ENCODE measurements around the gene BNIP2. TPM values are rescaled to one million over a fixed set of nuclear protein-coding genes. Genes with fewer than 3 reads are reported as not detected.

BNIP2 gene
- total RNA-seq, 4 donors from 2014 or later: 134 to 261 (median 147) TPM

GRCh38 chr15:59678620-59679019, 10.5 kb downstream of the BNIP2 start:
- no peak for TF ChIP-seq CTCF (IDR thresholded peaks at IDR 0.05)
- TF ChIP-seq POLR2A (IDR thresholded peaks at IDR 0.05): no peak
- Histone ChIP-seq H3K36me3 (peaks cover 0 to 85% (median 0%) of the 10 kb centered on the region in 3 donors), H3K27ac (no peak overlapping the region), H3K4me1 (no peaks in the 10 kb centered on the region), H3K9me3 (no peaks in the 10 kb centered on the region), H3K4me3 (no peak overlapping the region), H3K27me3 (no peaks in the 10 kb centered on the region)
- DNase-seq: no peak

- Histone ChIP-seq H3K4me1 (no peaks in the 10 kb centered on the region), H3K9me3 (no peaks in the 10 kb centered on the region), H3K36me3 (peaks cover 0 to 89% (median 0%) of the 10 kb centered on the region in 3 donors), H3K4me3 (no peak overlapping the region), H3K27me3 (no peaks in the 10 kb centered on the region), H3K27ac (no peak overlapping the region)
- no peak for DNase-seq
- TF ChIP-seq POLR2A (IDR thresholded peaks at IDR 0.05): no peak
- no peak for TF ChIP-seq CTCF (IDR thresholded peaks at IDR 0.05)
Measured at GRCh38 chr15:59678172-59678571, 10.9 kb downstream of the BNIP2 start.

- Histone ChIP-seq H3K36me3 (peaks cover 0 to 100% (median 0%) of the 10 kb centered on the region in 3 donors), H3K4me1 (no peaks in the 10 kb centered on the region), H3K27ac (no peak overlapping the region), H3K27me3 (no peaks in the 10 kb centered on the region), H3K4me3 (no peak overlapping the region), H3K9me3 (no peaks in the 10 kb centered on the region)
- TF ChIP-seq CTCF (IDR thresholded peaks at IDR 0.05) (no peak), POLR2A (IDR thresholded peaks at IDR 0.05) (no peak)
- DNase-seq: no peak
Measured at GRCh38 chr15:59676565-59676964, 12.6 kb downstream of the BNIP2 start.

- Histone ChIP-seq H3K4me1 (no peaks in the 10 kb centered on the region), H3K27ac (no peak overlapping the region), H3K36me3 (peaks cover 0 to 100% (median 0%) of the 10 kb centered on the region in 3 donors), H3K4me3 (no peak overlapping the region), H3K27me3 (no peaks in the 10 kb centered on the region), H3K9me3 (no peaks in the 10 kb centered on the region)
- DNase-seq: no peak
- TF ChIP-seq CTCF (IDR thresholded peaks at IDR 0.05): no peak
- TF ChIP-seq POLR2A (IDR thresholded peaks at IDR 0.05): no peak
Measured at GRCh38 chr15:59674361-59674877, 14.7 kb downstream of the BNIP2 start.

GRCh38 chr15:59668556-59668955, 20.6 kb downstream of the BNIP2 start:
- no peak for DNase-seq
- Histone ChIP-seq H3K4me3 (no peak overlapping the region), H3K27ac (no peak overlapping the region), H3K36me3 (peaks cover 0 to 97% (median 0%) of the 10 kb centered on the region in 3 donors), H3K9me3 (no peaks in the 10 kb centered on the region), H3K27me3 (no peaks in the 10 kb centered on the region), H3K4me1 (no peaks in the 10 kb centered on the region)
- TF ChIP-seq CTCF (IDR thresholded peaks at IDR 0.05) (no peak), POLR2A (IDR thresholded peaks at IDR 0.05) (no peak)

GRCh38 chr15:59662260-59662659, 26.9 kb downstream of the BNIP2 start:
- Histone ChIP-seq H3K4me1 (peaks cover 0 to 10% (median 0%) of the 10 kb centered on the region in 4 donors), H3K27me3 (no peaks in the 10 kb centered on the region), H3K27ac (no peak overlapping the region), H3K4me3 (no peak overlapping the region), H3K9me3 (no peaks in the 10 kb centered on the region), H3K36me3 (peaks cover 0 to 57% (median 0%) of the 10 kb centered on the region in 3 donors)
- TF ChIP-seq CTCF (IDR thresholded peaks at IDR 0.05) (no peak), POLR2A (IDR thresholded peaks at IDR 0.05) (no peak)
- no peak for DNase-seq
